ENCODE measurements around the gene ZNF708.

DNA sequence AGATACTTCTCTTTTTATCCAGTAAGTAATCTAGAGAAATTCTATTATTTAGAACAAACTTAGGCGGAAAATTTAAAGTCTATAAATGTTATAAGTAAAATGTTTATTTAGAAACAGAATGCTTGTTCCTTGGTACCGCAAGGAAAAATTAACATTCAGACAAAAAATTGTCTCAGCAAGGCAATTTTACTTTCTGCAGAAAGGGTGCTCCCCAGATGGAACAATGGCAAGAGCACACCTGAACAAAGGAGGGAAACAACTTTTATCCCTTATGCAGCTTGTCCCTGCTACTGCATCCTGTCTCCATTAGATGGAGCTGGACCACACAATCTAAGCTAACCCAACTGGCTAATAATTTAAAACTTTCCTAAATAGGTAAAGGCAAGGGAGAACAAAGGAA, 6.5 kb upstream of the ZNF708 start:
- TF ChIP-seq, protein P1, sequence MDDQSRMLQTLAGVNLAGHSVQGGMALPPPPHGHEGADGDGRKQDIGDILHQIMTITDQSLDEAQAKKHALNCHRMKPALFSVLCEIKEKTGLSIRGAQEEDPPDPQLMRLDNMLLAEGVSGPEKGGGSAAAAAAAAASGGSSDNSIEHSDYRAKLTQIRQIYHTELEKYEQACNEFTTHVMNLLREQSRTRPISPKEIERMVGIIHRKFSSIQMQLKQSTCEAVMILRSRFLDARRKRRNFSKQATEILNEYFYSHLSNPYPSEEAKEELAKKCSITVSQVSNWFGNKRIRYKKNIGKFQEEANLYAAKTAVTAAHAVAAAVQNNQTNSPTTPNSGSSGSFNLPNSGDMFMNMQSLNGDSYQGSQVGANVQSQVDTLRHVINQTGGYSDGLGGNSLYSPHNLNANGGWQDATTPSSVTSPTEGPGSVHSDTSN (IDR thresholded peaks at IDR 0.05): no peak
- no peak for TF ChIP-seq POLR2A (IDR thresholded peaks at IDR 0.05; ENCODE audit: low read length)
- TF ChIP-seq, protein P2, sequence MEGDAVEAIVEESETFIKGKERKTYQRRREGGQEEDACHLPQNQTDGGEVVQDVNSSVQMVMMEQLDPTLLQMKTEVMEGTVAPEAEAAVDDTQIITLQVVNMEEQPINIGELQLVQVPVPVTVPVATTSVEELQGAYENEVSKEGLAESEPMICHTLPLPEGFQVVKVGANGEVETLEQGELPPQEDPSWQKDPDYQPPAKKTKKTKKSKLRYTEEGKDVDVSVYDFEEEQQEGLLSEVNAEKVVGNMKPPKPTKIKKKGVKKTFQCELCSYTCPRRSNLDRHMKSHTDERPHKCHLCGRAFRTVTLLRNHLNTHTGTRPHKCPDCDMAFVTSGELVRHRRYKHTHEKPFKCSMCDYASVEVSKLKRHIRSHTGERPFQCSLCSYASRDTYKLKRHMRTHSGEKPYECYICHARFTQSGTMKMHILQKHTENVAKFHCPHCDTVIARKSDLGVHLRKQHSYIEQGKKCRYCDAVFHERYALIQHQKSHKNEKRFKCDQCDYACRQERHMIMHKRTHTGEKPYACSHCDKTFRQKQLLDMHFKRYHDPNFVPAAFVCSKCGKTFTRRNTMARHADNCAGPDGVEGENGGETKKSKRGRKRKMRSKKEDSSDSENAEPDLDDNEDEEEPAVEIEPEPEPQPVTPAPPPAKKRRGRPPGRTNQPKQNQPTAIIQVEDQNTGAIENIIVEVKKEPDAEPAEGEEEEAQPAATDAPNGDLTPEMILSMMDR (IDR thresholded peaks at IDR 0.05): no peak

Measured in A549 (cell line).